Measurements from ENCODE around the gene PNLIPRP2.

Gene PNLIPRP2

DNA sequence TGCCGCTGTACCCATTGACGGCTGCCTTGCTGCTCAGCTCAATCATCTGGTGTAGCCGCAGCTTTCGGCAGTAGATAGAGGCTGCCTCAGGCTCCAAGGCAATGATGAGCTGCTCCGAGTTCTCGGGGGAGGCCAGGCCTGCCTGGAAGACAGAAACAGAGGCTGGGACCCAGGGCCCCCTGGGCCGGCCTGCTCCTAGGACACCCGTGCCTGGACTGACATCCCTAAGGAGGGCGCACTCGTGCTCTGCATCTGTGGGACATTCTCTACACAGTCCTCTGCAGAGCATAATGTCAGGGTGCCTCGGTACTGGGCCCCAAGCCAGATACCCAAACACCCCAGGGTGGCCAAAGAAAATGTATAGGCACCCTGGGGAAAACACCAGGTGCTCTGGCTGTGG is 63.1 kb downstream of the PNLIPRP2 start:
- no peak for DNase-seq (ENCODE audit: low read depth, low spot score)

- no peak for DNase-seq (ENCODE audit: low read depth, low spot score)
Measured at GRCh38 chr10:116684781-116685180, 64.0 kb downstream of the PNLIPRP2 start.

GRCh38 chr10:116685807-116686206 is 65.1 kb downstream of the PNLIPRP2 start:
- no peak for DNase-seq (ENCODE audit: low read depth, low spot score)

- no peak for DNase-seq (ENCODE audit: low read depth, low spot score)
Measured at GRCh38 chr10:116686632-116687031, 65.9 kb downstream of the PNLIPRP2 start.

- no peak for DNase-seq (ENCODE audit: low read depth, low spot score)
Measured at GRCh38 chr10:116687633-116688032, 66.9 kb downstream of the PNLIPRP2 start.

DNA sequence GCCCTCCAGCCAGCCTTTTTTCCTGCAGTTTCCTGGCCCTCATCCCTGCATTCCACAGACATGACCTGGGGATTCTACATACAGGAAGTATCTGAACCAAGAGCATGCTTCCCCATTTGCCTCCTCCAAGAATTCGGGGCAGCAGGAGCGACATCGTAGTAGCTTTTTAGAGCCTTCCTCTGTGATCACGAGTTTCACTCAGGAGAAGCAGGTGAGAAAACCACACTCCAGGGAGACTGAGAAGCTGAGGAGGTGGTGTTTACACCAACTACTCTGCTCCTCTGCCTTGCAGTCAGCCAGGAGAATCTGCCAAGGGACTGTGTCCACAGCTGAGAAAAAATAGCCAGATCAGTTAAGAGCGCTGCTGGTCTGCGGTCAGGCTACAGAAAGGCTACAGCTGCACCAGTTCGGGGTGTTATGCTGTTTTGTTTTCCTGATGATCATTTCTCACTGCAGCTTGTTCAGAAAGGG is 67.5 kb downstream of the PNLIPRP2 start:
- DNase-seq (ENCODE audit: low read depth, low spot score): no peak

GRCh38 chr10:116688741-116689495 is 68.2 kb downstream of the PNLIPRP2 start:
- no peak for DNase-seq (ENCODE audit: low read depth, low spot score)

- no peak for DNase-seq (ENCODE audit: low read depth, low spot score)
Measured at GRCh38 chr10:116689744-116690143, 69.0 kb downstream of the PNLIPRP2 start.

DNA sequence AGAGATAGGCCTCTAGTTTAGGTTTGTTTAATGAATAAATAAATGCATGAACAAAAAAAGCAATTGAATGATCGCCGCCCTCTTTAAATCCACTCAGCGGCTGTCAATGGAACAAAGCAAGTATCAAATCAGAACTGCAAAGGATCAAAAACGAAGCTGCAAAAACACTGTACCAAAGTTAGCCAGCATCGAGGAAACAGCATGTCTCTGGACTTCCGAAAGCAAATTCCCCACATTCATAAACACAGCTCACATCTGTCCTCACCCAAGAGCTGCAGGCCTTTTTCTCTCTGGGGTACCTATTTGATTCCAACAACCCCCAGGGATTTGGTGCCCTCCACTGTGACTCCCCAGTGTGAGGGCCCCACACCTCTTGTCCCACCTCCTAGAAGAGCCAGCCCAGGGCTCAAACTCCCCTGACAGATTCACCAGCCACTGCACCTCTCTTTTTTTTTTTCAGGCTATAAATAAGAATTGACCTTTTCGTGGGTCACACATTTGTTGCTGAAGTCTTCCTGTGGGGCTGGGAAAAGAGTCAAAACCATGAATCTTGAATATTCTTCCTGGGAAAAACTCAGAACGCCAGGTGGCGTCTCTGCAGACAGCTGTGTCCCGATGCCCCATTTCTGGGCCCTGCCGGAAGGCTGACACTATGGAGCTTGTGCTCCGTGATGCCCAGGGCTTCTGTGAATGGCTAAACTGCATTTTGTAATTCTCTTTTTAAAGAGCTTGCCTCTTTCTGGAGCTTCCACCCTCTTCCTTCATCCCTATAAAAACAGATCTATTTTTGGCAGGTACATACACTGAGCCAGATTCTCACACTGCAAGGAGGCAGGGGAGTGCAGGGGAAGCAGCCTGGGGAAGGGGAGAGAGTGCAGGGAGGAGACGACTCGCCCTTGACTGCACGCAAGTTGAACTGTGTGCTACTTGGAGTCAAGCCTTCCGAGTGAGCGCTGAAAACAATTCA is 69.9 kb downstream of the PNLIPRP2 start:
- DNase-seq (ENCODE audit: low read depth, low spot score): no peak

- no peak for DNase-seq (ENCODE audit: low read depth, low spot score)
Measured at GRCh38 chr10:116691635-116692034, 70.9 kb downstream of the PNLIPRP2 start.

DNA sequence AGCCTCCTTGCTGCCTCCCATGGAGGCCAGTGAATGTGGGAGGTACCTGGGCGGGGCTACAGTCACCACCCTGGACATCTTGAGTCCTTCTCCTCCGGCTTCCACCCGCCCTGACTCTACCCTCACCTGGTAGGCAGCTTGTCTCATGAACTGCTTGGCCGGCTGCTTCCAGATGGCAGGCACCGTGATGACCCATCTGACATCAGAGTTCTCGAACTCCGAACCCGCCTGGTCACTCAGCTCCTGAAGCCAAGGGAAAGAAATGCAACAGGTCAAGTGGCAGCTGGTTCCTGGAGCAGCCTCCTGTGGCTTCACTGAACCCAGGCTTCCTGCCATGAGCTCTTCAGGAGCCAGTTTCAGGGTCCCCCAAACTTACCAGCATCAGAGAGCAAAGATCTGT is 71.5 kb downstream of the PNLIPRP2 start:
- no peak for DNase-seq (ENCODE audit: low read depth, low spot score)

DNA sequence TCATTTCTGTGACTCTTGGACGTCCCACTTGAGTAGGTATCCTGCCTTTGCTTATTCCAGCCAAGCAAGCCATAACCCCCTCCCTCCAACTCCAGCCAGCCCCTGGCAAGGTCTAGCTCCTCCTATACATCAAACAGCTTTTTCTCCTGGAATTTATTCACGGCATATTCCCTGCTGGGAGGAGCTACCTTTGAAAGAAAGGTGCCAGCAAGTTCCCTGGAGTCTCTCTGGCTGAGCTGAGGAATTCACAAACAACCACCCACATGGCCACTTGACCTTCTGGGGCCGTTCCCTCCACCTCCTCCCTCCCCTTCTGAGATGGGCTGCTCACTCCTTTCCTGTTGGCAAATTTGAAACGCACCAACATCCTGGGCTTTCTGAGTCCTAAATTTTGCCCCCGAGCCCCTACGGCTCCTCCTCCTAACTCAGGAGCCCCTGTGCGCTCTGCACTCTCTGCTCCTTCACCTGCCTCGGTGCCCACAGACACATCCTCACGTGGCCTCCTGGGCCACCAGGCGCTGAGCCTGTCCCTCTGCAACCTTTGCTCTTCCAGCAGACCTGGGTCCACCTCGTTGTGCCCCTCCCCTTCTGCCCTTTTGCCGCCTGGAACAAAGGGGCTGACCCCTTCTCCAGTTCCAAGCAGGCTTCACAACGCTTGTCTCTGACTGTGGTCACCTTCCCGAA is 73.6 kb downstream of the PNLIPRP2 start:
- DNase-seq (ENCODE audit: low read depth, low spot score): no peak
